GM10266 (cell line): ENCODE results near the gene EIF4E.

Source experiments
- DNase-seq: peaks from one replicate; pipeline ENCODE4 v3.0.0; 2012; ENCODE audit errors: extremely low spot score
- CTCF ChIP-seq: IDR thresholded peaks from 2 replicates; pipeline ENCODE4 v1.5.1; 2012; ENCODE audit warnings: mild to moderate bottlenecking, low read depth; ENCODE audit not compliant: control insufficient read depth, insufficient read depth; ENCODE audit errors: missing control alignments

Gene EIF4E

GRCh38 chr4:98928505-98929340 is at the start of gene EIF4E:
Gene EIF4E (minus strand): TSS chr4:98929133. CDS start chr4:98929112, 21 bp downstream.
- peak; percentile 90 for DNase-seq
- peak; percentile 27 for TF ChIP-seq CTCF

GRCh38 chr4:98977557-98977956 is 48.6 kb upstream of the EIF4E start:
- DNase-seq = no peak
- TF ChIP-seq CTCF = no peak

GRCh38 chr4:98976716-98977115 is 47.8 kb upstream of the EIF4E start:
- DNase-seq = no peak
- TF ChIP-seq CTCF = no peak

GRCh38 chr4:98969878-98970785 is 41.2 kb upstream of the EIF4E start:
- DNase-seq = no peak

GRCh38 chr4:98967786-98968329 is 38.9 kb upstream of the EIF4E start:
- DNase-seq = no peak
- TF ChIP-seq CTCF = no peak

More at GRCh38 chr4:98969878-98970785, 41.2 kb upstream of the EIF4E start:
- no peak for TF ChIP-seq CTCF

- DNase-seq = no peak
Measured at GRCh38 chr4:98966926-98967325, 38.0 kb upstream of the EIF4E start.

More at GRCh38 chr4:98966926-98967325, 38.0 kb upstream of the EIF4E start:
- TF ChIP-seq CTCF = no peak
